Right lobe of liver (tissue), 4 donors: ENCODE data around the gene ERC1.

Experiments used
- POLR2A ChIP-seq: fragments of 450-650 bp; IDR thresholded peaks from one replicate; pipeline ENCODE4 v1.6.1; 2017; ENCODE audit warnings: antibody characterized with exemption, mild to moderate bottlenecking
- TF ChIP-seq, protein P1 (sequence below), 4 donors: fragments of 200-600 bp in 3 of 4; fragments of 450-650 bp in 1 of 4; IDR thresholded peaks; one replicate each; pipeline versions ENCODE4 v1.5.1 to v1.8.0; 2016 to 2022; ENCODE audit warnings: antibody characterized with exemption in 4 of 4, mild to moderate bottlenecking in 2 of 4
- donor health status: DM: no; HTN: no; CAD: no.
- donor health status: DM: no; HTN: no; CAD: no.
- donor health status: DM: no; HTN: yes; CAD: no.

DNA sequence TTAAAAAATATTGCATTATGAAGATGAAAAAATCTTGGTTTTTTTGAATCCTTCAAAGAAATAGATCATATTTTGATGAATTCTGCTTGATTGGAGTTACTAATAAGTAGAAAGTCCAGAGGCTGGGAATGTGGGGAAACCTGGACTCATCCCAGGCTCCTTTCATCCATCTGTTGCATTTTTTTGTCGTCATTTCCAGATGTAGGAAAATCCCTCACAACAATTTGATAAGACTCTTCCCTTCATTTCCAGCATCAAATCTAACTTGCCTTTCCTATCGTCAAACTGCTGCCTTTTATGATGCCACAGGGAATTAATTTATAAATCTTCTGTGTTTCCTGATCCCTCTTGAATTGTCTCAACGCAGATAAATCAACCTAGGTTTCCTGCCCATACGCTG, 391.8 kb downstream of the ERC1 start:
- TF ChIP-seq, protein P1, sequence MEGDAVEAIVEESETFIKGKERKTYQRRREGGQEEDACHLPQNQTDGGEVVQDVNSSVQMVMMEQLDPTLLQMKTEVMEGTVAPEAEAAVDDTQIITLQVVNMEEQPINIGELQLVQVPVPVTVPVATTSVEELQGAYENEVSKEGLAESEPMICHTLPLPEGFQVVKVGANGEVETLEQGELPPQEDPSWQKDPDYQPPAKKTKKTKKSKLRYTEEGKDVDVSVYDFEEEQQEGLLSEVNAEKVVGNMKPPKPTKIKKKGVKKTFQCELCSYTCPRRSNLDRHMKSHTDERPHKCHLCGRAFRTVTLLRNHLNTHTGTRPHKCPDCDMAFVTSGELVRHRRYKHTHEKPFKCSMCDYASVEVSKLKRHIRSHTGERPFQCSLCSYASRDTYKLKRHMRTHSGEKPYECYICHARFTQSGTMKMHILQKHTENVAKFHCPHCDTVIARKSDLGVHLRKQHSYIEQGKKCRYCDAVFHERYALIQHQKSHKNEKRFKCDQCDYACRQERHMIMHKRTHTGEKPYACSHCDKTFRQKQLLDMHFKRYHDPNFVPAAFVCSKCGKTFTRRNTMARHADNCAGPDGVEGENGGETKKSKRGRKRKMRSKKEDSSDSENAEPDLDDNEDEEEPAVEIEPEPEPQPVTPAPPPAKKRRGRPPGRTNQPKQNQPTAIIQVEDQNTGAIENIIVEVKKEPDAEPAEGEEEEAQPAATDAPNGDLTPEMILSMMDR (IDR thresholded peaks at IDR 0.05), result no peak
- no peak for TF ChIP-seq POLR2A
